ENCODE measurements around the gene GPR156.

Gene GPR156

DNA sequence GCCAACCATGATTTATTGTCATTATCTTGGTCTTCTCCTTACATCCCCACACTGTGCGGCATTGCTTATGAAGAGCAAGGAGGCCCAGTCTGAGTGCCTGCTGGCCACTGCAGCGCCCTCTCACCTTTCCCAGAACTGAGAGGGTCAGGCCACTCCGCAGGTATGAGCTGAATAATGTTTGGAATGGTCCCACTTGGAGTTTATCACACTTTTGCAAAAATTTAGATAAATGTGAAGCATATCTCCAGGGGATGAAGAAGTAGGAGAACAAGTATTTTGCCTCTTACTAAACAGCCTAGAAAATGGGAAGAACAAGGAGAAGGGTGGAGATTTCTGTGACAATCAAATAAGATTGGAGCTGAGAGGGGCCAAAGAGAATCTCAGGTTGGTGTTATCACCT is 116.4 kb downstream of the GPR156 start:
- no peak overlapping the region for H3K9ac ChIP-seq (ENCODE audit: low read length)
- H3K18ac ChIP-seq (ENCODE audit: low read depth in 1 of 2, low read length in 2 of 2), result no peak overlapping the region
- H3K4me1 ChIP-seq (ENCODE audit: control insufficient read depth, insufficient read depth, low read depth, low read length), result peaks cover 3% of the 10 kb centered on the region
- 97% methylated on average over 3 of the region's 3 CpGs for WGBS
- H3K14ac ChIP-seq (ENCODE audit: low read length in 2 of 2), result no peak overlapping the region
- H2AK5ac ChIP-seq (ENCODE audit: low read length, severe bottlenecking), result no peak overlapping the region
- no peak overlapping the region for H3K4me3 ChIP-seq (ENCODE audit: insufficient read depth in 1 of 2, low read depth in 1 of 2, low read length in 2 of 2)
- H3K27me3 ChIP-seq (ENCODE audit: control insufficient read depth in 1 of 2, insufficient read depth in 1 of 2, low read length in 2 of 2), result no peaks in the 10 kb centered on the region
- H3K27ac ChIP-seq (ENCODE audit: low read length, poor library complexity, severe bottlenecking), result no peak overlapping the region
- H3K79me1 ChIP-seq (replicated peaks; ENCODE audit: low read length, poor library complexity, severe bottlenecking), result no peaks in the 10 kb centered on the region
- H4K8ac ChIP-seq (ENCODE audit: low read length), result no peak overlapping the region
- H2BK120ac ChIP-seq (ENCODE audit: low read depth, low read length), result no peak overlapping the region
- peaks cover 3% of the 10 kb centered on the region for H3K9me3 ChIP-seq (ENCODE audit: control insufficient read depth, low read length)
- no peak overlapping the region for H3K4me2 ChIP-seq (ENCODE audit: low read length, poor library complexity, severe bottlenecking)
- H2BK12ac ChIP-seq (ENCODE audit: low read length in 2 of 2), result no peak overlapping the region
- H2AFZ ChIP-seq (ENCODE audit: low read depth, low read length), result no peak overlapping the region
- no peak overlapping the region for H2BK15ac ChIP-seq (ENCODE audit: low read depth, poor library complexity, severe bottlenecking)
- no peaks in the 10 kb centered on the region for H3K36me3 ChIP-seq (ENCODE audit: control insufficient read depth in 1 of 2, insufficient read depth in 2 of 2, low read depth in 1 of 2, low read length in 2 of 2)
- no peak for DNase-seq
- no peak overlapping the region for H4K91ac ChIP-seq (ENCODE audit: low read length)
- no peak overlapping the region for H2BK5ac ChIP-seq (ENCODE audit: low read depth, low read length, poor library complexity, severe bottlenecking)
- no peak overlapping the region for H3K23ac ChIP-seq (ENCODE audit: low read length in 2 of 2)
- H3K4ac ChIP-seq (ENCODE audit: low read depth in 1 of 2, low read length in 2 of 2), result no peak overlapping the region

DNA sequence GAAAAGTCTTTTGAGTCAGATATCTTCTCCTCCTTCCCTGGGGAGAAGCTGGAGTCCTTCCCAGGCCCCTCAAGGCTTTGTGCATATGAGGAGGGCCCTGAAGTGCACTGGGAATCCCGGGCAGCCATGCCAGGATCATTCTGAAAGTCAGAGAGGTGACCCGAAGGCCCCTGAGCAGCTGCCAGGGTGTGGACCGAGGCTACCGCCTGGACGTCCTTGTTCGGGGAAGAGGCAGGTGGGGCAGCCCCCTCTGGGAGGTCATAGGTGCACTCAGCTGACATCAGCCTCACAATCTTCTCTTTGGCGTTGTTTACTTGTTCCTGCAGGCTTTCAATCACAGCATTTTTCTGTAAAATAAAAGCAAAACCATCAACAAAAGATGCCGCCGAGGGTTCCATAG is 117.0 kb downstream of the GPR156 start:
- H3K27ac ChIP-seq (ENCODE audit: low read length, poor library complexity, severe bottlenecking), result no peak overlapping the region
- H3K23ac ChIP-seq (ENCODE audit: low read length in 2 of 2), result no peak overlapping the region
- no peak overlapping the region for H4K91ac ChIP-seq (ENCODE audit: low read length)
- H3K14ac ChIP-seq (ENCODE audit: low read length in 2 of 2), result no peak overlapping the region
- H3K9ac ChIP-seq (ENCODE audit: low read length), result no peak overlapping the region
- no peak overlapping the region for H3K4me2 ChIP-seq (ENCODE audit: low read length, poor library complexity, severe bottlenecking)
- no peaks in the 10 kb centered on the region for H3K79me1 ChIP-seq (replicated peaks; ENCODE audit: low read length, poor library complexity, severe bottlenecking)
- H2AFZ ChIP-seq (ENCODE audit: low read depth, low read length), result no peak overlapping the region
- H2BK5ac ChIP-seq (ENCODE audit: low read depth, low read length, poor library complexity, severe bottlenecking), result no peak overlapping the region
- H3K27me3 ChIP-seq (ENCODE audit: control insufficient read depth in 1 of 2, insufficient read depth in 1 of 2, low read length in 2 of 2), result no peaks in the 10 kb centered on the region
- no peak overlapping the region for H3K18ac ChIP-seq (ENCODE audit: low read depth in 1 of 2, low read length in 2 of 2)
- no peak overlapping the region for H2AK5ac ChIP-seq (ENCODE audit: low read length, severe bottlenecking)
- no peaks in the 10 kb centered on the region for H3K36me3 ChIP-seq (ENCODE audit: control insufficient read depth in 1 of 2, insufficient read depth in 2 of 2, low read depth in 1 of 2, low read length in 2 of 2)
- no peak overlapping the region for H2BK15ac ChIP-seq (ENCODE audit: low read depth, poor library complexity, severe bottlenecking)
- H2BK12ac ChIP-seq (ENCODE audit: low read length in 2 of 2), result no peak overlapping the region
- no peak overlapping the region for H4K8ac ChIP-seq (ENCODE audit: low read length)
- no peak for DNase-seq
- 95% methylated on average over 8 of the region's 9 CpGs for WGBS
- no peak overlapping the region for H3K4me3 ChIP-seq (ENCODE audit: insufficient read depth in 1 of 2, low read depth in 1 of 2, low read length in 2 of 2)
- H2BK120ac ChIP-seq (ENCODE audit: low read depth, low read length), result no peak overlapping the region
- H3K9me3 ChIP-seq (ENCODE audit: control insufficient read depth, low read length), result peaks cover 3% of the 10 kb centered on the region
- no peak overlapping the region for H3K4ac ChIP-seq (ENCODE audit: low read depth in 1 of 2, low read length in 2 of 2)
- peaks cover 3% of the 10 kb centered on the region for H3K4me1 ChIP-seq (ENCODE audit: control insufficient read depth, insufficient read depth, low read depth, low read length)

GRCh38 chr3:120167488-120167887 is 117.5 kb downstream of the GPR156 start:
- Histone ChIP-seq H3K79me1 (replicated peaks; ENCODE audit: low read length, poor library complexity, severe bottlenecking) (no peaks in the 10 kb centered on the region), H2BK15ac (ENCODE audit: low read depth, poor library complexity, severe bottlenecking) (no peak overlapping the region), H4K8ac (ENCODE audit: low read length) (no peak overlapping the region), H3K18ac (ENCODE audit: low read depth in 1 of 2, low read length in 2 of 2) (peak overlapping the region in 1 of 2 experiments; percentile 48), H3K4me2 (ENCODE audit: low read length, poor library complexity, severe bottlenecking) (no peak overlapping the region), H2BK5ac (ENCODE audit: low read depth, low read length, poor library complexity, severe bottlenecking) (no peak overlapping the region), H3K4me3 (ENCODE audit: insufficient read depth in 1 of 2, low read depth in 1 of 2, low read length in 2 of 2) (no peak overlapping the region), H3K27ac (ENCODE audit: low read length, poor library complexity, severe bottlenecking) (no peak overlapping the region), H3K4ac (ENCODE audit: low read depth in 1 of 2, low read length in 2 of 2) (no peak overlapping the region), H3K4me1 (ENCODE audit: control insufficient read depth, insufficient read depth, low read depth, low read length) (peaks cover 3% of the 10 kb centered on the region), H3K27me3 (ENCODE audit: control insufficient read depth in 1 of 2, insufficient read depth in 1 of 2, low read length in 2 of 2) (no peaks in the 10 kb centered on the region), H3K36me3 (ENCODE audit: control insufficient read depth in 1 of 2, insufficient read depth in 2 of 2, low read depth in 1 of 2, low read length in 2 of 2) (no peaks in the 10 kb centered on the region), H2BK12ac (ENCODE audit: low read length in 2 of 2) (peak overlapping the region in 1 of 2 experiments; percentile 10), H4K91ac (ENCODE audit: low read length) (no peak overlapping the region), H2AFZ (ENCODE audit: low read depth, low read length) (no peak overlapping the region), H3K9me3 (ENCODE audit: control insufficient read depth, low read length) (no peaks in the 10 kb centered on the region), H2AK5ac (ENCODE audit: low read length, severe bottlenecking) (no peak overlapping the region), H3K9ac (ENCODE audit: low read length) (no peak overlapping the region), H3K23ac (ENCODE audit: low read length in 2 of 2) (no peak overlapping the region), H3K14ac (ENCODE audit: low read length in 2 of 2) (no peak overlapping the region), H2BK120ac (ENCODE audit: low read depth, low read length) (no peak overlapping the region)
- DNase-seq, result no peak
- 81% methylated on average over 10 of the region's 10 CpGs for WGBS

- no peaks in the 10 kb centered on the region for H3K36me3 ChIP-seq (ENCODE audit: control insufficient read depth in 1 of 2, insufficient read depth in 2 of 2, low read depth in 1 of 2, low read length in 2 of 2)
- H3K9me3 ChIP-seq (ENCODE audit: control insufficient read depth, low read length), result no peaks in the 10 kb centered on the region
- H3K4me1 ChIP-seq (ENCODE audit: control insufficient read depth, insufficient read depth, low read depth, low read length), result peaks cover 2% of the 10 kb centered on the region
- H2BK5ac ChIP-seq (ENCODE audit: low read depth, low read length, poor library complexity, severe bottlenecking), result no peak overlapping the region
- no peak overlapping the region for H3K18ac ChIP-seq (ENCODE audit: low read depth in 1 of 2, low read length in 2 of 2)
- H3K4me2 ChIP-seq (ENCODE audit: low read length, poor library complexity, severe bottlenecking), result no peak overlapping the region
- no peak overlapping the region for H3K4me3 ChIP-seq (ENCODE audit: insufficient read depth in 1 of 2, low read depth in 1 of 2, low read length in 2 of 2)
- H3K4ac ChIP-seq (ENCODE audit: low read depth in 1 of 2, low read length in 2 of 2), result no peak overlapping the region
- no peak overlapping the region for H2BK120ac ChIP-seq (ENCODE audit: low read depth, low read length)
- H4K91ac ChIP-seq (ENCODE audit: low read length), result no peak overlapping the region
- H4K8ac ChIP-seq (ENCODE audit: low read length), result no peak overlapping the region
- H3K79me1 ChIP-seq (replicated peaks; ENCODE audit: low read length, poor library complexity, severe bottlenecking), result no peaks in the 10 kb centered on the region
- peak; percentile 53 for DNase-seq
- H3K9ac ChIP-seq (ENCODE audit: low read length), result no peak overlapping the region
- H2BK15ac ChIP-seq (ENCODE audit: low read depth, poor library complexity, severe bottlenecking), result no peak overlapping the region
- no peak overlapping the region for H3K27ac ChIP-seq (ENCODE audit: low read length, poor library complexity, severe bottlenecking)
- no peak overlapping the region for H2AK5ac ChIP-seq (ENCODE audit: low read length, severe bottlenecking)
- H2AFZ ChIP-seq (ENCODE audit: low read depth, low read length), result no peak overlapping the region
- no peaks in the 10 kb centered on the region for H3K27me3 ChIP-seq (ENCODE audit: control insufficient read depth in 1 of 2, insufficient read depth in 1 of 2, low read length in 2 of 2)
- H3K23ac ChIP-seq (ENCODE audit: low read length in 2 of 2), result no peak overlapping the region
- no peak overlapping the region for H3K14ac ChIP-seq (ENCODE audit: low read length in 2 of 2)
- no peak overlapping the region for H2BK12ac ChIP-seq (ENCODE audit: low read length in 2 of 2)
These were observed 121.2 kb downstream of the GPR156 start for GRCh38 chr3:120163816-120164215.

Data from mesenchymal stem cell (in vitro differentiated cells and primary cell).